Prostate gland (tissue), 2 donors: ENCODE measurements around the gene INTS15.

Experiments
- CTCF ChIP-seq, 4 experiments: fragments of 200-600 bp in 2 of 4; fragments of 450-650 bp in 2 of 4; sonication (generic) in 2 of 4; IDR thresholded peaks; 1 replicate in 3 of 4; 2 replicates in 1 of 4; pipeline ENCODE4 v1.5.1; 2016 to 2019; ENCODE audit warnings: antibody characterized with exemption in 4 of 4, mild to moderate bottlenecking in 2 of 4, moderate library complexity in 2 of 4
- POLR2A ChIP-seq: fragments of 450-650 bp; IDR thresholded peaks from one replicate; pipeline ENCODE4 v1.6.1; 2016; ENCODE audit warnings: antibody characterized with exemption, mild to moderate bottlenecking

- no peak for TF ChIP-seq CTCF (IDR thresholded peaks at IDR 0.05)
- TF ChIP-seq POLR2A, result no peak
Observed at GRCh38 chr7:6640246-6640721, 50.5 kb downstream of the INTS15 start.
